ENCODE data around the gene ZBTB14. TPM values are rescaled to one million over a fixed set of nuclear protein-coding genes. Genes with fewer than 3 reads are reported as not detected.

Gene ZBTB14
- total RNA-seq, 1 experiment from 2014 or later = 12.4 TPM

DNA sequence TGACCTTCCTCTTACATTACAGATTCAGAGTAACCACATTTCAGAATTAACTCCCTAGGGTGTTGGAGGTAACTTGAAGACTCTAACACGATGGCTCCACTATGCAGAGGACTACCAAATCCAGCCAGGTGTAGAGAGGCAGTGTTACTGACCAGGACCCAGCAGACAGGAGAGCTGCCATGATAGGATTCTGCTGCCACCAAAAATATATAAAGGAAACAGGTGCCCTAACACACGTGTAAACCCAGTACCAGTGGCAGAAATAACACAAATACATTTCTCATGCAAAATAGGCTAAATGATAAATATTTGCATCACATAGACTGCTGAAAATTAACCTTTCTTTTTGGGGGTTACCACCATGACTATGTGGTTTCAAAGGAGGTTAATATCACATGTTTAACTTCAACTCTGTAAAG, 7.0 kb downstream of the ZBTB14 start:
- no peak for DNase-seq (ENCODE audit: low read depth)

DNA sequence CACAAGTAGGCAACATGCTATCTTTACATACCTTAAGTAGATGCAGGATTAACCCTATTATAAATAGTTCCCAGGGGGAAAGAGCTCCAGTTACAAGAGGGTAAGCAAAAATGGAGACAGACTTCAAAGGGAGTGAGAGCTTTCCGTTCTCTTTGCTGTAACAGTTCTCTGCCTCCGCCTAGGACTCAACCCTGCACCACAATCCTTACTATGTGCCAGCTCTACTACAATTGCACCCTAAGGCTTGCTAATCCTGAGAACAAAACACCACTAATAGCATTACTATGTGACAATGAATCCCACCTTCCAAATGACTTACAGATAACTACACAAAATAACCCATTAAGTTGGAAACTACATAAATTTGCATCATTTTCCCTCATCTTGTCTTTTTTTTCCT, 7.7 kb downstream of the ZBTB14 start:
- DNase-seq (ENCODE audit: low read depth) = no peak

DNA sequence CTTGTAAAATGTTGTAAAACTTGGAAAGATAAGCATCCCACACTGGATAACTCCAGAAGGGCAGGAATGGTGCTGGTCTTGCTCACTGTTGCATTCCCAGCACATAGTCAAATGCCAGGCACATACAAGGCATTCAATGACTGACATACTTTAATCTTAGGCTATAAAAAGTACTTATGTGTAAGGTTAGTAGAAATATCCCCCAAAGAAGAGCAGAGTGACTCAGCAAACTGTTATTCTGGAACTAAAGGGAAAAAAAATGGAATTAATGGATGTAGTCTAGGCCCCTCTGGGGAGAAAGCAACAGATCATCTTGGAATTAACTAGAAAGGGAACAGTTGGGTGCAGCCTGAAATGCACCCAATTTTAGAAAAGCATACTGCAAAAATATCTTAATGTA, 9.0 kb downstream of the ZBTB14 start:
- no peak for DNase-seq (ENCODE audit: low read depth)

GRCh38 chr18:5285326-5285725, 10.2 kb downstream of the ZBTB14 start:
- no peak for DNase-seq (ENCODE audit: low read depth)

GRCh38 chr18:5284808-5285207, 10.7 kb downstream of the ZBTB14 start:
- DNase-seq (ENCODE audit: low read depth) = no peak

GRCh38 chr18:5282770-5283169, 12.8 kb downstream of the ZBTB14 start:
- DNase-seq (ENCODE audit: low read depth) = no peak

GRCh38 chr18:5276947-5277346, 18.6 kb downstream of the ZBTB14 start:
- no peak for DNase-seq (ENCODE audit: low read depth)

DNA sequence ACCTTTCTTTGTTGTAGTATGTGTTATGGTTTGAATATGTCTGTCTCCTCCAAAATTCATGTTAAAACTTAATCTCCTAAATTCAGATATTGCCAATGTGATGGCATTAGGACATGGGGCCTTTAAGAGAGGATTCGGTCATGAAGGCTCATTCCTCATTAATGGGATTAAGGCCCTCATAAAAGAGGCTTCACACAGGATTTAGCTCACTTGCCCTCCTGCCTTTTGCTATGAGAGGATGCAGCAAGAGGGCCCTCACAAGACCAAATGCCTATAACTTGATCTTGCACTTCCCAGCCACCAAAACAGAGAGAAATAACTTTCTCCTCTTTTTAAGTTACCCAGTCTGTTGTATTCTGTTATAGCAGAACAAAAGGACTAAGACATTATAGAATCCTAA, 19.7 kb downstream of the ZBTB14 start:
- DNase-seq (ENCODE audit: low read depth) = no peak

GRCh38 chr18:5268874-5269273, 26.7 kb downstream of the ZBTB14 start:
- no peak for DNase-seq (ENCODE audit: low read depth)

GRCh38 chr18:5266721-5267120, 28.8 kb downstream of the ZBTB14 start:
- DNase-seq (ENCODE audit: low read depth) = no peak

DNA sequence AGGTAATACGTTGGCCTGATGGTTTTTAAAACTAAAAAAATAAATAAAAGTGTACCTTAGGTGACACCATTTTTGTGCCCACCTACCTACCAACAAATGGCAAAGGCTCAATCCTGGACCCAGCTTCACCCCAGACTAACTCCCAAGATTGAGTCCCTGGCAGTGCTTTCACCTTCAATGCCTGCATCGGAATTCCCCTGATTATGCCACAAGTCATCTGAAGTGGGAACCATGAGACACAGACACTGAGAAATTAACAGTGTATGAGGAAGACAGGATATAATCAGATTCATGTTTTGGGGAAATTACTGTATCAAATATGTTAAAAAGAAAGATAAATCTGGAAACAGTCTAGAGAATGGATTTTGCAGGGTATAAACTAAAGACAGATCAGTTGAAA, 41.6 kb downstream of the ZBTB14 start:
- no peak for DNase-seq (ENCODE audit: low read depth)

- no peak for DNase-seq (ENCODE audit: low read depth)
Observed at GRCh38 chr18:5251117-5251516, 44.4 kb downstream of the ZBTB14 start.

DNA sequence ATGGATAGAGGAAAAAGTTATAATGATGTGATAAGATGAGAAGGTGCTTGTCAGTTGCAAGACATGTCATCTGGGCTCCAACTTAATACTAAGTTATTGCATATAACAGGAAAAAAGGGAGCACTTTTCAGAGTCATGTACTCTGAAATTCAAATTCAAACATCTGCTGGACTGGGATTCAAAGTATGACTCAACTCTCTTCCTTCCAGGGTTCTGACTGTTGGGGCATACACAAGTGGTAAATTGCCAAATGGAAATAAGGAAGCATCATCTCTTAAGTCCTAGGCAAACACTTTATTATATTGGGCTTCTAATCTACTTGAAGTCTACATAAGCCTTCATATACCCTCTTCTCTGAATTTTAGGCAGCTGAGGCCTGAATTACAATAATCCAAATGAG, 44.9 kb downstream of the ZBTB14 start:
- DNase-seq (ENCODE audit: low read depth) = peak; percentile 4

DNA sequence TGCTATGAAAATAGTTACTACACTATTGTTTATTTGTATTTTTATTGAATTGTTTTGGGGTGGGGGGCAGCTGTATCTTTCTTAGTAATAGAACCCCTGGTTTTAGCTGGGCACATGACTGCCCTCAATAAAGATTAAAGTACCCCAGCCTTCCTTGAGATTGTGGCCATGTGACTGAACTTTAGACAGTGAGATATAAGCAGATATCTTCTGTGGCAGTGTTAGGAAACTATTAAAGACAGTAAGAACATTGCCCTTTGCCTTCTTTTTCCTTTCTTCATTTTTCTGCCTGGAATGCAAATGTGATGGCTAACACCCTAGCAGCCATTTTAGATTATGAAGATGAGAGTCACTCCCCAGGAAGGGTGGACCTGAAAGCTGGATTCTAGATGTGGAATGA, 50.6 kb downstream of the ZBTB14 start:
- DNase-seq (ENCODE audit: low read depth) = no peak

- no peak for DNase-seq (ENCODE audit: low read depth)
Observed at GRCh38 chr18:5239447-5239846, 56.1 kb downstream of the ZBTB14 start.

Other genes with a start within 250 kb of the ZBTB14 start
- not detected in 2 replicates for gene AKAIN1, start 98.5 kb downstream of the ZBTB14 start, total RNA-seq (2014; rRNA removed; shearing (Covaris generic))
- gene EPB41L3, start 248.3 kb upstream of the ZBTB14 start, total RNA-seq (2014; rRNA removed; shearing (Covaris generic)) = 5.8 and 6.4 TPM in 2 replicates

All from RPMI7951 (cell line).